Breast epithelium (tissue), 4 donors: Measurements from ENCODE around the gene RPL3. TPM values are rescaled to one million over a fixed set of nuclear protein-coding genes. Genes with fewer than 3 reads are reported as not detected.

Experiments used
- DNase-seq, 2 donors: peaks; one replicate each; pipeline ENCODE4 v3.0.0-alpha.2; 2019; ENCODE audit warnings: low spot score in 2 of 2
- H3K27ac ChIP-seq, 2 donors: fragments of 200-600 bp; sonication (generic) in 1 of 2; one replicate each; pipeline ENCODE4 v1.5.1; 2016 to 2019; ENCODE audit warnings: mild to moderate bottlenecking in 1 of 2
- H3K27me3 ChIP-seq, 2 donors: fragments of 200-600 bp; sonication (generic) in 1 of 2; one replicate each; pipeline versions ENCODE4 v1.5.1 to v1.6.0; 2017 to 2019; ENCODE audit warnings: control low read depth in 1 of 2, mild to moderate bottlenecking in 1 of 2
- H3K36me3 ChIP-seq: fragments of 200-600 bp; one replicate; pipeline ENCODE4 v1.5.1; 2019
- H3K4me1 ChIP-seq, 2 donors: fragments of 200-600 bp; sonication (generic); one replicate each; pipeline ENCODE4 v1.5.1; 2016 to 2019; ENCODE audit warnings: control low read depth in 1 of 2
- H3K4me3 ChIP-seq, 3 donors: fragments of 200-600 bp; sonication (generic); 1 replicate in 2 of 3; 2 replicates in 1 of 3; pipeline ENCODE4 v1.5.1; 2016 to 2019; ENCODE audit warnings: mild to moderate bottlenecking in 3 of 3, moderate library complexity in 2 of 3
- H3K9me3 ChIP-seq, 2 donors: fragments of 200-600 bp; sonication (generic) in 1 of 2; one replicate each; pipeline ENCODE4 v1.5.1; 2016 to 2019; ENCODE audit warnings: control low read depth in 1 of 2
- CTCF ChIP-seq, 3 donors: fragments of 450-650 bp; IDR thresholded peaks; one replicate each; pipeline ENCODE4 v1.5.1; 2016 to 2017; ENCODE audit warnings: antibody characterized with exemption in 3 of 3, mild to moderate bottlenecking in 3 of 3, moderate library complexity in 3 of 3
- POLR2A ChIP-seq: fragments of 450-650 bp; IDR thresholded peaks from one replicate; pipeline ENCODE4 v1.6.1; 2016; ENCODE audit warnings: antibody characterized with exemption, mild to moderate bottlenecking, moderate library complexity
- POLR2AphosphoS5 ChIP-seq, 3 donors: sonication (generic); formaldehyde crosslinking; IDR thresholded peaks; one replicate each; pipeline ENCODE4 v1.6.1; 2017; ENCODE audit warnings: antibody characterized with exemption in 3 of 3
- intact Hi-C: fragments of 100-400 bp; cut with DNase I; formaldehyde crosslinking; loops from one replicate; pipeline ENCODE4 v1.15.1; 2023; ENCODE audit warnings: low total_unique reads
- total RNA-seq, 3 donors: library from RNA; depleted of rRNA; stranded (reverse); fragments of >200 nt; gene quantifications; one replicate each; pipeline ENCODE4 v1.1.0, GENCODE V29; 2016

Gene RPL3
- total RNA-seq, 3 donors from 2014 or later = 1,827 to 3,262 (median 2,633) TPM

- H3K4me1 ChIP-seq = no peaks in the 10 kb centered on the region
- H3K9me3 ChIP-seq = no peaks in the 10 kb centered on the region
- no peak for DNase-seq
- H3K27ac ChIP-seq = peak overlapping the region; percentile 31 to 63
- intact Hi-C loops = loop anchor here (5.0 kb wide), 1 partner anchor 1083 kb away; no protein-coding TSS in a partner anchor
- no peaks in the 10 kb centered on the region for H3K27me3 ChIP-seq
- no peak for TF ChIP-seq POLR2AphosphoS5 (IDR thresholded peaks at IDR 0.05)
- peak in 1 of 3 donors; percentile 28 for TF ChIP-seq CTCF (IDR thresholded peaks at IDR 0.05)
- TF ChIP-seq POLR2A = no peak
- H3K4me3 ChIP-seq = no peak overlapping the region
- H3K36me3 ChIP-seq = no peaks in the 10 kb centered on the region
These were observed 45.5 kb upstream of the RPL3 start for GRCh38 chr22:39364714-39365491.

DNA sequence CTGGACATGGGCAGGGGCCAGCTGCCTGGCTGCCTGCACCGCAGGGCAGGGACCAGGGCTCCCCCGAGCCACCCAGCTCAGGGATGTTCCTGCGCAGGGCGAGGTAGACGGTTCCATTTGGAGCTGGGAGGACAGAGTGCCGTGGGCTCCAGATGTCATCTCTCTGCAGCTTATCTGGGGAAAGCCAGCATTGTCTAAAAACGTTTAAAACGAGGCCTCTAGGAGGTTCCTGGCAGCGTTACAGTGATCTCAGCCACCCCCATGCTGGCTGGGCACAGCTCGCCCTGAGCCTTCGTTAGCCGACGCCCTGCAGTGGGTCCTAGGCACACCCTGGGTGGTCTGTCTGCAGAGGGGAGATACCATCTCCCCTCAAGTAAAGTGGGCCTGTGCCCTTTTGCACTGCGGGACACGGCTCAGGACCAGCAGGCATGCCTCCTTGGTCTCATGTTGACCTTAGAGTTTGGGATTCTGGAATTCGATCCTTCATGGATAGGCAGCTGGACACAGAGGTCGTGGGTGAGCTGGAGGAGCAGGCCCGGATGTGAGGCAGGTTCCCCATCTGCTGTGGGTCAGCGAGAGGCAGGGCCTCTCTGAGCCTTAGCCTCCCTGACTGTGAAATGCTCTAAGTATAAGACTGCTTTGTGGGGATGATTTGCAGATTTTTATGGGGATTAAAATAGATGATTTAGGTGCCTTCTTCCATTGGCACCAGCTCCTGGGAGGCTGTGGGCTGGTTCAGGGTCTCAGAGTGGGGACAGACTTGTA is 44.5 kb upstream of the RPL3 start:
- H3K9me3 ChIP-seq = no peaks in the 10 kb centered on the region
- TF ChIP-seq POLR2AphosphoS5 (IDR thresholded peaks at IDR 0.05) = no peak
- TF ChIP-seq CTCF (IDR thresholded peaks at IDR 0.05) = no peak
- no peak for TF ChIP-seq POLR2A

GRCh38 chr22:39362932-39363331 is 43.5 kb upstream of the RPL3 start:
- Histone ChIP-seq H3K4me3 (no peak overlapping the region), H3K4me1 (no peaks in the 10 kb centered on the region), H3K27me3 (no peaks in the 10 kb centered on the region), H3K9me3 (no peaks in the 10 kb centered on the region), H3K27ac (peak overlapping the region in 1 of 2 donors; percentile 24), H3K36me3 (no peaks in the 10 kb centered on the region)
- no peak for TF ChIP-seq CTCF (IDR thresholded peaks at IDR 0.05)
- no peak for TF ChIP-seq POLR2A
- no peak for TF ChIP-seq POLR2AphosphoS5 (IDR thresholded peaks at IDR 0.05)
- intact Hi-C loops = loop anchor here (5.0 kb wide), 1 partner anchor 1081 kb away; no protein-coding TSS in a partner anchor
- DNase-seq = no peak

More for the DNA sequence above, 44.5 kb upstream of the RPL3 start:
- Histone ChIP-seq H3K27me3 (no peaks in the 10 kb centered on the region), H3K27ac (peak overlapping the region; percentile 24 to 63), H3K36me3 (no peaks in the 10 kb centered on the region), H3K4me1 (no peaks in the 10 kb centered on the region), H3K4me3 (no peak overlapping the region)
- intact Hi-C loops = loop anchor here (5.0 kb wide), 1 partner anchor 1082 kb away; no protein-coding TSS in a partner anchor
- no peak for DNase-seq

DNA sequence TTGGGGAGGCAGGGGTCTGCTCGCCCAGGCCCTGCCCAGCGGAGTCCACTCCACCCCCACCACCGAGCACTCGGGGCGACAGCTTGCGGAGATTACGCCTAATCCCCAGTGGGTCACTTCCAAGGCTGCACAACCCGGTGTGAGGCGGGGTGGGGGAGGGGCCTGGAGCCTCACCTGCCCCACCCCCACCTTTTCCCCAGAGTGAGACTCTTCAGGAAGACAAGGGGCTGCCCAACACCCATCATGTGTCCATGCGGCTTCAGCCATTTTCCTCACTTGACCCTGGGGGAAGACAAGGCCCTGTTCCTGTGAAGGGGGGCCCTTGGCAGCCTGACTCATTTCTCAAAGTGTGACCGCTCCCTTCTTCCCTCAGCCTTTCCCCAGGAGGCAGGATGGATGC is 42.8 kb upstream of the RPL3 start:
- TF ChIP-seq POLR2A (no peak), CTCF (IDR thresholded peaks at IDR 0.05) (no peak), POLR2AphosphoS5 (IDR thresholded peaks at IDR 0.05) (no peak)
- no peaks in the 10 kb centered on the region for H3K27me3 ChIP-seq
- DNase-seq = no peak
- no peaks in the 10 kb centered on the region for H3K4me1 ChIP-seq
- H3K27ac ChIP-seq = no peak overlapping the region
- no peaks in the 10 kb centered on the region for H3K9me3 ChIP-seq
- no peaks in the 10 kb centered on the region for H3K36me3 ChIP-seq
- intact Hi-C loops = loop anchor here (5.0 kb wide), 1 partner anchor 1080 kb away; no protein-coding TSS in a partner anchor
- H3K4me3 ChIP-seq = no peak overlapping the region

GRCh38 chr22:39361496-39361895 is 42.1 kb upstream of the RPL3 start:
- DNase-seq = no peak
- H3K27ac ChIP-seq = peak overlapping the region in 1 of 2 donors; percentile 61
- no peak for TF ChIP-seq POLR2AphosphoS5 (IDR thresholded peaks at IDR 0.05)
- H3K9me3 ChIP-seq = no peaks in the 10 kb centered on the region
- H3K27me3 ChIP-seq = no peaks in the 10 kb centered on the region
- intact Hi-C loops = loop anchor here (5.0 kb wide), 1 partner anchor 1079 kb away; no protein-coding TSS in a partner anchor
- no peak overlapping the region for H3K4me3 ChIP-seq
- H3K4me1 ChIP-seq = no peaks in the 10 kb centered on the region
- H3K36me3 ChIP-seq = no peaks in the 10 kb centered on the region
